Sigmoid colon (tissue), 7 donors: Measurements from ENCODE around the gene PLB1. TPM values are rescaled to one million over a fixed set of nuclear protein-coding genes. Genes with fewer than 3 reads are reported as not detected.

Experiments
- DNase-seq: peaks from one replicate; pipeline ENCODE4 v3.0.0-alpha.2; 2019
- H3K27ac ChIP-seq, 4 donors: fragments of 200-600 bp; sonication (generic); one replicate each; pipeline ENCODE4 v1.5.1; 2016 to 2019; ENCODE audit warnings: mild to moderate bottlenecking in 1 of 4
- H3K27me3 ChIP-seq, 3 donors: fragments of 200-600 bp; sonication (generic); one replicate each; pipeline ENCODE4 v1.5.1; 2019; ENCODE audit warnings: mild to moderate bottlenecking in 1 of 3
- H3K36me3 ChIP-seq, 4 donors: fragments of 200-600 bp; sonication (generic); one replicate each; pipeline ENCODE4 v1.5.1; 2016 to 2019
- H3K4me1 ChIP-seq, 4 donors: fragments of 200-600 bp; sonication (generic); one replicate each; pipeline ENCODE4 v1.5.1; 2017 to 2019
- H3K4me3 ChIP-seq, 4 donors: fragments of 200-600 bp; sonication (generic); one replicate each; pipeline ENCODE4 v1.5.1; 2017 to 2019; ENCODE audit warnings: mild to moderate bottlenecking in 2 of 4, moderate library complexity in 1 of 4
- H3K9me3 ChIP-seq, 4 donors: fragments of 200-600 bp in 3 of 4; sonication (generic) in 3 of 4; one replicate each; pipeline versions ENCODE4 v1.5.1 to v1.6.1; 2013 to 2019
- CTCF ChIP-seq, 4 experiments: fragments of 450-650 bp in 3 of 4; fragments of 200-600 bp in 1 of 4; IDR thresholded peaks; one replicate each; pipeline ENCODE4 v1.5.1; 2016 to 2019; ENCODE audit warnings: antibody characterized with exemption in 4 of 4, mild to moderate bottlenecking in 3 of 4, moderate library complexity in 2 of 4
- EP300 ChIP-seq, 4 donors: sonication (generic); formaldehyde crosslinking; IDR thresholded peaks; one replicate each; pipeline ENCODE4 v1.6.1; 2017; ENCODE audit warnings: antibody characterized with exemption in 4 of 4
- POLR2A ChIP-seq, 2 donors: fragments of 450-650 bp; IDR thresholded peaks; one replicate each; pipeline ENCODE4 v1.6.1; 2016; ENCODE audit warnings: antibody characterized with exemption in 2 of 2, mild to moderate bottlenecking in 2 of 2, moderate library complexity in 2 of 2
- POLR2AphosphoS5 ChIP-seq, 4 donors: sonication (generic); formaldehyde crosslinking; IDR thresholded peaks; one replicate each; pipeline ENCODE4 v1.6.1; 2017; ENCODE audit warnings: antibody characterized with exemption in 4 of 4
- WGBS, 2 donors: extraction: QIAGEN DNeasy Blood & Tissue Kit; methylation state at CpG; one replicate each; pipeline ENCODE4 v1.1.7; 2013; 5-methylcytosine and 5-hydroxymethylcytosine counted together
- intact Hi-C: fragments of 100-400 bp; cut with DNase I; formaldehyde crosslinking; loops from one replicate; pipeline ENCODE4 v1.15.1; 2023
- polyA plus RNA-seq, 3 donors: library from polyadenylated mRNA; stranded (reverse); fragments of 200-250 nt; gene quantifications; one replicate each; pipeline ENCODE4 v1.2.3, GENCODE V29; 2013
- total RNA-seq, 4 donors: library from RNA; depleted of rRNA; stranded (reverse); fragments of >200 nt; gene quantifications; one replicate each; pipeline ENCODE4 v1.1.0, GENCODE V29; 2016
- donor health status: healthy with polysubstance abuse.
- donor health status: Bipolar disorder and iron deficiency.
- donor health status: healthy.

Gene PLB1
- total and polyA plus RNA-seq, 7 donors, result 1.2 to 18.3 (median 2.1) TPM

- intact Hi-C loops, result no loop called here
- Histone ChIP-seq H3K36me3 (no peaks in the 10 kb centered on the region), H3K4me1 (no peaks in the 10 kb centered on the region), H3K27ac (no peak overlapping the region), H3K27me3 (no peaks in the 10 kb centered on the region), H3K9me3 (no peaks in the 10 kb centered on the region), H3K4me3 (no peak overlapping the region)
- DNase-seq, result no peak
- no peak for TF ChIP-seq POLR2AphosphoS5 (IDR thresholded peaks at IDR 0.05)
- TF ChIP-seq EP300 (IDR thresholded peaks at IDR 0.05), result no peak
- TF ChIP-seq CTCF (IDR thresholded peaks at IDR 0.05), result no peak
- TF ChIP-seq POLR2A (IDR thresholded peaks at IDR 0.05), result no peak
- 66 to 72% methylated on average over 2 of the region's 2 CpGs for WGBS, 2 donors
Observed at GRCh38 chr2:28461056-28461455, 34.8 kb upstream of the PLB1 start.

DNA sequence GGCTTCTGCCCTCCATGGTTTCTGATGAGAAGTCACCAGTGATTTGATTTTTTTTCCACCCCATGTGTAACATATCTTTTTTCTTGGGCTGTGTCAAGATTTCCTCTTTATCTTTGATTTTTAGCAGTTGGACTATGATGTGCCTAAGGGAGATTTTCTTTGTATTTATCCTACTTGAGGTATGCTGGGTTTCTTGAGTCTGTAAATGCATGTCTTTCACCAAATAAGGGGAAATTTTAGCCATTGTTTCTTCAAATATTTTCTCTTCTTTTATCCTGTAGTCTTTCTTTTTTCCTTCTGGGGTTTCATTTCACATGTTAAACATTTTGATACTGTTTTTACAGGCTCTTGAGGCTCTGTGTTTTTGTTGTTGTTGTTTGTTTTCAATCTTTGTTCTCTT lies 33.7 kb upstream of the PLB1 start:
- no peak overlapping the region for H3K4me3 ChIP-seq
- H3K36me3 ChIP-seq, result no peaks in the 10 kb centered on the region
- no peak overlapping the region for H3K27ac ChIP-seq
- no peak for DNase-seq
- H3K9me3 ChIP-seq, result no peaks in the 10 kb centered on the region
- H3K27me3 ChIP-seq, result no peaks in the 10 kb centered on the region
- TF ChIP-seq EP300 (IDR thresholded peaks at IDR 0.05) (no peak), POLR2AphosphoS5 (IDR thresholded peaks at IDR 0.05) (no peak), CTCF (IDR thresholded peaks at IDR 0.05) (no peak), POLR2A (IDR thresholded peaks at IDR 0.05) (no peak)
- intact Hi-C loops, result no loop called here
- no peaks in the 10 kb centered on the region for H3K4me1 ChIP-seq

- no peak overlapping the region for H3K27ac ChIP-seq
- H3K36me3 ChIP-seq, result no peaks in the 10 kb centered on the region
- no peak overlapping the region for H3K4me3 ChIP-seq
- H3K4me1 ChIP-seq, result no peaks in the 10 kb centered on the region
- TF ChIP-seq CTCF (IDR thresholded peaks at IDR 0.05) (no peak), EP300 (IDR thresholded peaks at IDR 0.05) (no peak), POLR2A (IDR thresholded peaks at IDR 0.05) (no peak), POLR2AphosphoS5 (IDR thresholded peaks at IDR 0.05) (no peak)
- no peaks in the 10 kb centered on the region for H3K27me3 ChIP-seq
- H3K9me3 ChIP-seq, result no peaks in the 10 kb centered on the region
- 71 to 72% methylated on average over 6 of the region's 6 CpGs for WGBS, 2 donors
- DNase-seq, result no peak
- intact Hi-C loops, result no loop called here
Observed at GRCh38 chr2:28463211-28463816, 32.5 kb upstream of the PLB1 start.

DNA sequence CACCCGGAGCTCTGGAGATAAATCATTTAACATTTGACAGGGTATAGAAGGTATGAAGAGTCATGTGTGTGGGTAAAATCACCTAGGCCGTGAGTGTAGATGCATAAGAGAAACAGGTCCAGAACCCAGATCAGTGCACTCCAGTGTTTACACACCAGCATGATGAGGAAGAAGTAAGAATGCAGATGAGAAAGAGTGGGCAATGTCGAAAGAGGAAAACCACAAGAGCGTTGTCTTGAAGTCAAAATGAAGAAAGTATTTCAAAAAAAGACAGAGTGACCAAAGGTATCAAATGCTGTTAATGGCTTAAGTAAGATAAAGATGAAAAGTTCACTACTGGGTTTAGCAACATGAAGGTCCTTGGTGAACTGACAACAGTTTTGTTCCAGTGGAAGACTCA lies 32.0 kb upstream of the PLB1 start:
- Histone ChIP-seq H3K4me3 (no peak overlapping the region), H3K9me3 (no peaks in the 10 kb centered on the region), H3K36me3 (no peaks in the 10 kb centered on the region), H3K4me1 (no peaks in the 10 kb centered on the region), H3K27ac (no peak overlapping the region), H3K27me3 (no peaks in the 10 kb centered on the region)
- intact Hi-C loops, result no loop called here
- WGBS, 2 donors, result 60 to 79% methylated on average over 4 of the region's 4 CpGs
- TF ChIP-seq EP300 (IDR thresholded peaks at IDR 0.05), result no peak
- no peak for TF ChIP-seq POLR2AphosphoS5 (IDR thresholded peaks at IDR 0.05)
- no peak for TF ChIP-seq POLR2A (IDR thresholded peaks at IDR 0.05)
- no peak for TF ChIP-seq CTCF (IDR thresholded peaks at IDR 0.05)
- DNase-seq, result no peak
